IPS-18c (cell line): ENCODE data around the gene CENPS.

Source experiments
- H3K4me3 ChIP-seq: 2 replicates; pipeline ENCODE4 v1.7.0; 2013; ENCODE audit warnings: low read depth, mild to moderate bottlenecking, low read length, moderate library complexity; ENCODE audit not compliant: insufficient read depth
- H3K9me3 ChIP-seq: one replicate; pipeline ENCODE4 v1.6.1; 2013; ENCODE audit warnings: mild to moderate bottlenecking, low read length, moderate library complexity; ENCODE audit not compliant: control insufficient read depth, insufficient read depth

The CENPS gene

GRCh38 chr1:10430216-10431069, at the start of gene CENPS:
Gene CENPS (plus strand): TSS chr1:10430433. CDS start chr1:10430518, 85 bp downstream.
- H3K9me3 ChIP-seq = no peaks in the 10 kb centered on the region
- peak within 1 kb of the TSS; percentile 80 for H3K4me3 ChIP-seq

- H3K4me3 ChIP-seq = no peak overlapping the region
- no peaks in the 10 kb centered on the region for H3K9me3 ChIP-seq
Observed at GRCh38 chr1:10380594-10381275, 49.5 kb upstream of the CENPS start.

- H3K4me3 ChIP-seq = no peak overlapping the region
Observed at GRCh38 chr1:10383630-10384029, 46.6 kb upstream of the CENPS start.

GRCh38 chr1:10384219-10384618, 46.0 kb upstream of the CENPS start:
- no peak overlapping the region for H3K4me3 ChIP-seq
- no peaks in the 10 kb centered on the region for H3K9me3 ChIP-seq

More at GRCh38 chr1:10383630-10384029, 46.6 kb upstream of the CENPS start:
- no peaks in the 10 kb centered on the region for H3K9me3 ChIP-seq

- Histone ChIP-seq H3K4me3 (no peak overlapping the region), H3K9me3 (no peaks in the 10 kb centered on the region)
Observed at GRCh38 chr1:10386761-10387676, 43.2 kb upstream of the CENPS start.

- no peak overlapping the region for H3K4me3 ChIP-seq
- no peaks in the 10 kb centered on the region for H3K9me3 ChIP-seq
Observed at GRCh38 chr1:10387677-10388386, 42.4 kb upstream of the CENPS start.

- peaks cover 2% of the 10 kb centered on the region for H3K9me3 ChIP-seq
- H3K4me3 ChIP-seq = no peak overlapping the region
Observed at GRCh38 chr1:10388387-10388715, 41.9 kb upstream of the CENPS start.

GRCh38 chr1:10389271-10389973, 40.8 kb upstream of the CENPS start:
- Histone ChIP-seq H3K4me3 (no peak overlapping the region), H3K9me3 (peaks cover 2% of the 10 kb centered on the region)

GRCh38 chr1:10396870-10397269, 33.4 kb upstream of the CENPS start:
- Histone ChIP-seq H3K4me3 (no peak overlapping the region), H3K9me3 (peaks cover 4% of the 10 kb centered on the region)

GRCh38 chr1:10398278-10398733, 31.9 kb upstream of the CENPS start:
- Histone ChIP-seq H3K9me3 (peaks cover 2% of the 10 kb centered on the region), H3K4me3 (peak overlapping the region; percentile 94)

GRCh38 chr1:10398734-10399443, 31.3 kb upstream of the CENPS start, which contains the start of gene PGD:
Gene PGD (plus strand): TSS chr1:10399064. CDS start chr1:10399118, 54 bp downstream.
- peaks cover 2% of the 10 kb centered on the region for H3K9me3 ChIP-seq

GRCh38 chr1:10399444-10399941, 30.7 kb upstream of the CENPS start:
- peak overlapping the region; percentile 85 for H3K4me3 ChIP-seq
- H3K9me3 ChIP-seq = peaks cover 2% of the 10 kb centered on the region

More at GRCh38 chr1:10398734-10399443, 31.3 kb upstream of the CENPS start, which contains the start of gene PGD:
- H3K4me3 ChIP-seq = peak within 1 kb of the TSS; percentile 94

- Histone ChIP-seq H3K9me3 (peaks cover 2% of the 10 kb centered on the region), H3K4me3 (peak overlapping the region; percentile 85)
Observed at GRCh38 chr1:10400013-10400412, 30.2 kb upstream of the CENPS start.

- Histone ChIP-seq H3K9me3 (peaks cover 2% of the 10 kb centered on the region), H3K4me3 (no peak overlapping the region)
Observed at GRCh38 chr1:10401281-10401680, 29.0 kb upstream of the CENPS start.

- H3K4me3 ChIP-seq = no peak overlapping the region
- H3K9me3 ChIP-seq = peaks cover 2% of the 10 kb centered on the region
Observed at GRCh38 chr1:10402729-10403274, 27.4 kb upstream of the CENPS start.
